ENCODE measurements around the gene RC3H2.

DNA sequence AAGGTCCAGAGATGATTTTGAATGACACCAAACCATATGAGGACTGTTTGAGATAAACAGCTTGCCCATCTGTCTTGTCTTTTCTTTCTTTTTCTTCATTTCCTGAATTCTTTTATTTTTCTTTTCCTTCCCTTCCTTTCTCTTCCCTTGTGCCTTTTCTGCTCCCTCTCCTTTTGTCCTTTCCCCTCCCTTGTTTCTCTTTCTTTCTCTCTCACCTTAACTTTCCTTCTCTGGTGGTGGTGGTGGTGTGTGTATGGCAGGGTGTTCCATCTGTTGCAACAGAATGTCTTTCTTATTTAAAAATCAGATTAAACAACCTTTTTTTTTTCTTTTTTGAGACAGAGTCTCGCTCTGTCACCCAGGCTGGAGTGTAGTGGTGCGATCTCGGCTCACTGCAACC, 73.0 kb downstream of the RC3H2 start:
- TF ChIP-seq, protein P1, sequence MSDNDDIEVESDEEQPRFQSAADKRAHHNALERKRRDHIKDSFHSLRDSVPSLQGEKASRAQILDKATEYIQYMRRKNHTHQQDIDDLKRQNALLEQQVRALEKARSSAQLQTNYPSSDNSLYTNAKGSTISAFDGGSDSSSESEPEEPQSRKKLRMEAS (IDR thresholded peaks at IDR 0.05), result no peak
- TF ChIP-seq RAD21 (IDR thresholded peaks at IDR 0.05), result no peak
- TF ChIP-seq, protein P2, sequence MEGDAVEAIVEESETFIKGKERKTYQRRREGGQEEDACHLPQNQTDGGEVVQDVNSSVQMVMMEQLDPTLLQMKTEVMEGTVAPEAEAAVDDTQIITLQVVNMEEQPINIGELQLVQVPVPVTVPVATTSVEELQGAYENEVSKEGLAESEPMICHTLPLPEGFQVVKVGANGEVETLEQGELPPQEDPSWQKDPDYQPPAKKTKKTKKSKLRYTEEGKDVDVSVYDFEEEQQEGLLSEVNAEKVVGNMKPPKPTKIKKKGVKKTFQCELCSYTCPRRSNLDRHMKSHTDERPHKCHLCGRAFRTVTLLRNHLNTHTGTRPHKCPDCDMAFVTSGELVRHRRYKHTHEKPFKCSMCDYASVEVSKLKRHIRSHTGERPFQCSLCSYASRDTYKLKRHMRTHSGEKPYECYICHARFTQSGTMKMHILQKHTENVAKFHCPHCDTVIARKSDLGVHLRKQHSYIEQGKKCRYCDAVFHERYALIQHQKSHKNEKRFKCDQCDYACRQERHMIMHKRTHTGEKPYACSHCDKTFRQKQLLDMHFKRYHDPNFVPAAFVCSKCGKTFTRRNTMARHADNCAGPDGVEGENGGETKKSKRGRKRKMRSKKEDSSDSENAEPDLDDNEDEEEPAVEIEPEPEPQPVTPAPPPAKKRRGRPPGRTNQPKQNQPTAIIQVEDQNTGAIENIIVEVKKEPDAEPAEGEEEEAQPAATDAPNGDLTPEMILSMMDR (IDR thresholded peaks at IDR 0.05; ENCODE audit: low read depth, low read length, missing input control), result no peak
- TF ChIP-seq YY1 (IDR thresholded peaks at IDR 0.05), result no peak
- TF ChIP-seq HNF4A (conservative IDR thresholded peaks at IDR 0.05), result no peak
- no peak for TF ChIP-seq TAF1 (conservative IDR thresholded peaks at IDR 0.05)
- no peak for TF ChIP-seq EGR1 (IDR thresholded peaks at IDR 0.05; ENCODE audit: low read depth in 2 of 2)
- TF ChIP-seq GABPA (IDR thresholded peaks at IDR 0.05 in 1 of 2, conservative IDR thresholded peaks at IDR 0.05 in 1 of 2), result no peak
- TF ChIP-seq SP1 (IDR thresholded peaks at IDR 0.05), result no peak
- TF ChIP-seq, protein P3, sequence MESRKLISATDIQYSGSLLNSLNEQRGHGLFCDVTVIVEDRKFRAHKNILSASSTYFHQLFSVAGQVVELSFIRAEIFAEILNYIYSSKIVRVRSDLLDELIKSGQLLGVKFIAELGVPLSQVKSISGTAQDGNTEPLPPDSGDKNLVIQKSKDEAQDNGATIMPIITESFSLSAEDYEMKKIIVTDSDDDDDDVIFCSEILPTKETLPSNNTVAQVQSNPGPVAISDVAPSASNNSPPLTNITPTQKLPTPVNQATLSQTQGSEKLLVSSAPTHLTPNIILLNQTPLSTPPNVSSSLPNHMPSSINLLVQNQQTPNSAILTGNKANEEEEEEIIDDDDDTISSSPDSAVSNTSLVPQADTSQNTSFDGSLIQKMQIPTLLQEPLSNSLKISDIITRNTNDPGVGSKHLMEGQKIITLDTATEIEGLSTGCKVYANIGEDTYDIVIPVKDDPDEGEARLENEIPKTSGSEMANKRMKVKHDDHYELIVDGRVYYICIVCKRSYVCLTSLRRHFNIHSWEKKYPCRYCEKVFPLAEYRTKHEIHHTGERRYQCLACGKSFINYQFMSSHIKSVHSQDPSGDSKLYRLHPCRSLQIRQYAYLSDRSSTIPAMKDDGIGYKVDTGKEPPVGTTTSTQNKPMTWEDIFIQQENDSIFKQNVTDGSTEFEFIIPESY (IDR thresholded peaks at IDR 0.05), result no peak
- no peak for TF ChIP-seq FOXA1 (IDR thresholded peaks at IDR 0.05)

All from liver (tissue), 3 donors.